SKM-1 treated with dmso at 0.1 percent for 144 hours (cell line): ENCODE results near the gene C22orf42.
"Not testable (repeated sequence)": the region's sequence is repeated elsewhere in the genome, so short reads cannot be mapped to it uniquely, and the experiment has no call there.

Source experiments
- DNase-seq: peaks from one replicate; lab custom pipeline; 2025; ENCODE audit not compliant: unreplicated experiment; lab: John Stamatoyannopoulos, UW

Gene C22orf42

GRCh38 chr22:32137731-32138324, 21.3 kb downstream of the C22orf42 start:
- DNase-seq = not testable (repeated sequence)

- DNase-seq = not testable (repeated sequence)
These were observed 22.2 kb downstream of the C22orf42 start for GRCh38 chr22:32136881-32137280.

- not testable (repeated sequence) for DNase-seq
These were observed 23.1 kb downstream of the C22orf42 start for GRCh38 chr22:32135958-32136357.

DNA sequence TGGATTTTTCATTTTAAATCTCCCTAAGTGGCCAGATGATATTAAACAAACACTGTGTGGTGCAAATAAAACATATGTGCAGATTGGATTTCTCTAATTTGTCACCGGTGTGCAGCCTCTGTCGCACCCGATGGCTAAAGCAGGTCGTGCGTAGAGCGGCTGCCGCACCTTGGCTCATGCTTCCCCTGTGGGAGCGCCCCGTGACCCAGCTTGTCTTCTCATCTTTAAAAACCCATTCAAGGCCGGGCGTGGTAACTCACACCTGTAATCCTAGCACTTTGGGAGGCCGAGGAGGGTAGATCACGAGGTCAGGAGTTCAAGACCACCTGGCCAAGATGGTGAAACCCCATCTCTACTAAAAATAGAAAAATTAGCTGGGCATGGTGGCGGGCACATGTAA, 24.3 kb downstream of the C22orf42 start:
- not testable (repeated sequence) for DNase-seq

- DNase-seq = no peak
These were observed 26.3 kb downstream of the C22orf42 start for GRCh38 chr22:32132783-32133182.

DNA sequence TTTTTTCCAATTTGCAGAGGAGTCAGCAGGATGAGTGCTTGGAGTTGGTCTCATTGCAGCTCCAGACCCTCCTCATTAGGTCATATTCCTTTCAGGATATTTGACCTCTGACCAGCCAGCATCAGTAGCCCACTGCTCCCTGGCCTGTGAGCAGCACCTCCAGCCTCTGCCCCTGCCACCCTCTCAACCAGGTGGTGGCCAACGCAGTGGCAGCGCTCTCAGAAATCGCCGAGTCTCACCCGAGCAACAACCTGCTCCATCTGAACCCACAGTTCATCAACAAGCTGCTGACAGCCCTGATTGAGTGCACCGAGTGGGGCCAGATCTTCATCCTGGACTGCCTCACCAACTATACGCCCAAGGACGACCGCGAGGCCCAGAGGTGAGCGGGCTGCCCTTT, 27.0 kb downstream of the C22orf42 start:
- DNase-seq = no peak

DNA sequence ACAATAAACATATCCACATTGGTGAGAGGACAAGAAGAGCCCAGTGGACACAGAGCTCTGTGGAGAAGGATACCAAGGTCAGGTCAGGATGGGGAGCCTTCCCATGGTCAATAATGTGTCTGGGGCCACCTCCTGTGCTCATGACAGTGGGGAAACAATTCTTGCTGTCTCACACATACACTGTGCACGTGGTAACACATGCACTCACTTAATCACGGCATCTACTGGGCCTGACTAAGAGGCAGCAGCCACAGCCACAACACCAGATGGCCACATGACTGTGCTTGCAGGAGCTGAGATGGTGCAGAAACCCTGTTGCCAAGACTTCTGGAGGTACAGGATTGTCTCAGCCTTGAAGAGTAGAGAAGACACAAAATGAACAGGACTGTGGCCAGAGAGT, 28.6 kb downstream of the C22orf42 start:
- no peak for DNase-seq

- DNase-seq = no peak
These were observed 31.2 kb downstream of the C22orf42 start for GRCh38 chr22:32127904-32128303.

GRCh38 chr22:32123657-32124056, 35.4 kb downstream of the C22orf42 start:
- no peak for DNase-seq

- no peak for DNase-seq
These were observed 36.2 kb downstream of the C22orf42 start for GRCh38 chr22:32122899-32123298.

DNA sequence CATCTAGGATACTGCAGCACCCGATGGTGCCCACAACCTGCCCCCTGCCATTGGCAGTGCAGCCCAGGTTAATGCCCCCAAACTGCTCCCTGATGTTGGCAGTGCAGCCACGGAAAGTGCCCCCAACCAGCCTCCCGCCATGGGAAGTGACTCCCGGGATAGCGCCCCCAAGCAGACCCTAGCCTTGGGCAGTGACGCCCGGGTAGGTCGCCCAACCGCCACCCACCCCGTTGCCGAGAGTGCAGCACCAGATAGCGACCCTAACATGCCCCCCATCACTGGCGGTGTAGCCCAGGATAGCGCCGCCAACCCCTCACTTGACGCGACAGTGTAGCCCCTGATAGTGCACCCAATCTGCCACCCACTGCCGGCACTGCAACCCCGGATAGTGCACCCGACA, 38.5 kb downstream of the C22orf42 start:
- DNase-seq = no peak

DNA sequence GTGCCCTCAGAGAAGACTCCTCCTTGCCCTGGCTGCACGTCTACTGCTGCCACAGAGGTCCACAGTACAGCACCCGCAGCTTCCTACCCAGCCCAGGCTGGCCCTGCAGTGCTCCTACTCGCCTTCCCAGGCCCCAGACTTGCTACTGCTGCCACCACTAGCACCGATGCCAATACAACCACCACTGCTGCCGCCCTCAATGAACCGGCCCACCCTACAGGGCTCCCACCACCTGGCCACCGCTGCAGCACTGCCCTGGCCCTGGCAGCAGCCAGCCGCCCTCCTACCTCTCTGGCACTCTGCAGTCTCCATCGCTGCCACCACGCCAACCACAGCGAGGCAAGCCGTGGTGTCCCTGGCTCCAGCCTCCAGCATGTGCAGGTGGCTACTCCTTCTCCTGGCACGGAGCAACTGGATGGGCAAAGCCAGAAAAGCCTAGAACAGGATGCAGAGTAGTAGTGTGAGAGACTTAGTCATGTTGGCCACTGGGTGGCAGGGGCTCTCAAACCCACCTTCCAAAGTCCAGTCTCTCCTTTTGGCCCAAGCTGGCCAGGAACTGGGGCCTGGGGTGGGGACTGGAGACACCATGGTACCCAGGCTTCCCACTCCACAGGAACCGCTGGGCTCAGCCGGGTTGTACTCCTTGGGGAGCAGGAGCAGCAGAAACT, 39.4 kb downstream of the C22orf42 start:
- no peak for DNase-seq

DNA sequence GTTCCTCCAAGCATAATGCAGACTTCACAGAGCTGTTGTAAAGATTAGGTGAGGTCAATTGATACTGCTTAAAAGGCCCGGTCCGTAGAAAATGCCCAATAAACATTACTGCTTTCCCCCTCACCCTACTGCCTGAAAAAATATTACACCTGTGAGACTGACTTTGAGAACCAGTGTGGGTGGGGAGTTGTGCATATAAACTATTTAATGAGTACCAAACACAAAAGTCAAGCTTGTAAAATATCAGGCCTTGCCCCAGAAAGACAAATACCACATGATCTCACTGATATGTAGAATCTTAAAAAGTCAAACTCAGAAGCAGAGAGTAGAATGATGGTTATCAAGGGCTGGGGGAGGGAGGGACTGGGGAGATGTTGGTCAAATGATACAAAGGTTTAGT, 46.7 kb downstream of the C22orf42 start:
- no peak for DNase-seq

DNA sequence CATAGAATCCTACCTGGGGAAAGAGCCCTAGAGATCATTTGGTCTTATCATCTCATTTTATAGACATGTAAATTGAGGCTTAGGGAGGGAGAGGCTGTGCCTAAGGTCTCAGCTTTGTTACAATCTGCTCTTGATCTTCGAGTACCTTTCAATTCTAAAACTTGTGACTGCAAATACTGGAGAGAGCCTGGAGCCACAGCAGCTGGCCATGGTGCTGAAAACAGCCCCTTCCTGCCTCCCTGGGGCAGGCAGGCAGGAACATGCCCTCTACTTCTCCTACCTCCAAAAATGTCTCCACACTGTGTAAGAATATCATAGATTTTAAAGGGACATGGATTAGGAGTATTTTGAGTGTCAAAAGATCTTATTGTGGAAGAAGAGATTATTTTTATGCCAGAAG, 52.2 kb downstream of the C22orf42 start:
- DNase-seq = no peak

DNA sequence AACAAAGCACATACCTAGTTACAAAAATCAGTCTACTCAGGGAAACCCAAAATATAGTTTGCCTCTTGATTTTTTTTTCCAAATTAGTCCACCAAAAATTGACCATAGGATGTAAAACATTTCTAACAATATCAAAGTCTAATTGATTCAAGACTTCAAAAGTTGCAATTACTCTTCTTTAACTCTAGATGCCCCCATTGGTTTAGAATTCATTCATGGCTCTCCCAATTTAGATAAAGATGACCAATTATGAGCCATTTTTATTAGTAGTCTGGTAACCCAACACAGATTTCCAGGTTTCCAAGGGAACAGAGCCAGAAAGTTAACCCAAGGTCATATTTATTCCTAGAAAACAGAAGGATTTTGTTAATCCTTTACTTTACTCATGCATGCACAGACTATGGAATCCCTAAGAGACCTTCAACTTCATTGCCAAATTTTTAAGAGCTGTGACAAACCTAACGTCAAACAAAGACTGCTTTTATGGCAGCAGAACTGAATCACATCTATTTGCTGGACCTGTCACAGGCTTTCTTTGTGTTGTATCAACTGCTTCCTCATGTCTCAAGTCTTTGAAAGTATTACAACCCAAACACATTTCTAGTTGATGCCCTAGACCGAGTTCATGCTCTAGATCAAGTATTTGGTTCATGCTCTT, 55.3 kb downstream of the C22orf42 start:
- DNase-seq = no peak

DNA sequence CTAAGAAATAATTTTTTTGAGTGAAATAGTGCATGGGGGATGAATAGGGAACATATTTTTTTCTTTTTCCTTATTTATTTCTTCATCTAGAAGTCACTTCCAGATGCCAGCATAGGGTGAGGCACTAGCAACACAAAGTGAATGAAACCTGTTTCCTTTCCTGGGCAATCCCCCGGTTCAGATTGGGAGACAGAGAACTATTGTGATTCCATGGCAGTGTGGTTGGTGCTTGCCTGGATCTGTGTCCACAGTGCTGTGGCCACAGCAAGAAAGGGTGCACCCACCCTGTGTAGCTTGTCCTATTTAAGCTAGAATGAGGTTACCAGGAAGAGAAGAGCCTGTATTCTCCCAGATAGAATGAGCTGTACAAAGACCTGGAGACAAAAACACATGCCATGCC, 58.4 kb downstream of the C22orf42 start:
- no peak for DNase-seq
